NCI-H1436 treated with DMSO at 0.1 percent for 48 hours (cell line): ENCODE measurements around the gene MAN2B1.

Experiments used
- DNase-seq: peaks from one replicate; lab custom pipeline; 2025; lab: John Stamatoyannopoulos, UW

MAN2B1 gene

GRCh38 chr19:12611361-12611699 lies 55.2 kb downstream of the MAN2B1 start:
- DNase-seq, result no peak

- peak; percentile 89 for DNase-seq
These were observed 55.8 kb downstream of the MAN2B1 start, which contains the start of the genes ZNF490 and ZNF791 for GRCh38 chr19:12610540-12611360. TSS of gene ZNF490 (minus strand) at chr19:12610813. CDS start at chr19:12610680, 133 bp downstream. TSS of gene ZNF791 (plus strand) at chr19:12610920. CDS start at chr19:12611080, 160 bp downstream.

- DNase-seq, result no peak
These were observed 58.9 kb downstream of the MAN2B1 start for GRCh38 chr19:12607631-12608030.

- no peak for DNase-seq
These were observed 59.7 kb downstream of the MAN2B1 start for GRCh38 chr19:12606796-12607195.

- no peak for DNase-seq
These were observed 62.8 kb downstream of the MAN2B1 start for GRCh38 chr19:12603714-12604113.

GRCh38 chr19:12597594-12597993 lies 68.9 kb downstream of the MAN2B1 start:
- DNase-seq, result no peak

- no peak for DNase-seq
These were observed 69.5 kb downstream of the MAN2B1 start for GRCh38 chr19:12596927-12597548.
